NOMO-1 treated with DMSO at 0.1 percent for 48 hours (cell line): ENCODE results near the gene IDUA.

Experiments
- DNase-seq: peaks from one replicate; lab custom pipeline; 2025; ENCODE audit not compliant: unreplicated experiment; lab: John Stamatoyannopoulos, UW

IDUA gene

GRCh38 chr4:1013225-1014073 lies 26.6 kb downstream of the IDUA start:
- no peak for DNase-seq

- DNase-seq: no peak
Measured at GRCh38 chr4:1014291-1015167, 27.7 kb downstream of the IDUA start.

GRCh38 chr4:1015179-1015578 lies 28.3 kb downstream of the IDUA start:
- no peak for DNase-seq

GRCh38 chr4:1015746-1016145 lies 28.9 kb downstream of the IDUA start:
- no peak for DNase-seq

GRCh38 chr4:1017211-1017610 lies 30.4 kb downstream of the IDUA start:
- no peak for DNase-seq

- no peak for DNase-seq
Measured at GRCh38 chr4:1017706-1018105, 30.9 kb downstream of the IDUA start.

GRCh38 chr4:1018147-1019020 lies 31.5 kb downstream of the IDUA start:
- DNase-seq: no peak

- DNase-seq: no peak
Measured at GRCh38 chr4:1019320-1019719, 32.5 kb downstream of the IDUA start.

GRCh38 chr4:1019729-1020470 lies 33.1 kb downstream of the IDUA start:
- no peak for DNase-seq

GRCh38 chr4:1021386-1022050 lies 34.7 kb downstream of the IDUA start:
- DNase-seq: no peak

- no peak for DNase-seq
Measured at GRCh38 chr4:1022051-1022738, 35.4 kb downstream of the IDUA start.

- no peak for DNase-seq
Measured at GRCh38 chr4:1022739-1023066, 35.9 kb downstream of the IDUA start.

GRCh38 chr4:1023075-1023640 lies 36.3 kb downstream of the IDUA start:
- no peak for DNase-seq

GRCh38 chr4:1023895-1024740 lies 37.3 kb downstream of the IDUA start:
- no peak for DNase-seq

- DNase-seq: no peak
Measured at GRCh38 chr4:1024882-1025545, 38.2 kb downstream of the IDUA start.

GRCh38 chr4:1026115-1026514 lies 39.3 kb downstream of the IDUA start:
- peak; percentile 11 for DNase-seq

GRCh38 chr4:1027219-1027914 lies 40.5 kb downstream of the IDUA start:
- no peak for DNase-seq
